ENCODE data around the gene KRTAP10-10.
"Not testable (repeated sequence)": the region's sequence is repeated elsewhere in the genome, so short reads cannot be mapped to it uniquely, and the experiment has no call there.

Gene KRTAP10-10

GRCh38 chr21:44627181-44627822 lies 9.9 kb upstream of the KRTAP10-10 start:
- DNase-seq = not testable (repeated sequence)

- DNase-seq = not testable (repeated sequence)
These were observed 9.3 kb upstream of the KRTAP10-10 start for GRCh38 chr21:44627831-44628233.

GRCh38 chr21:44628707-44629391 lies 8.3 kb upstream of the KRTAP10-10 start:
- DNase-seq = no peak

- no peak for DNase-seq
These were observed 6.7 kb upstream of the KRTAP10-10 start for GRCh38 chr21:44630440-44630839.

GRCh38 chr21:44632067-44632466 lies 5.1 kb upstream of the KRTAP10-10 start:
- DNase-seq = no peak

GRCh38 chr21:44636209-44637017 lies 743 bp upstream of the KRTAP10-10 start:
- DNase-seq = no peak

GRCh38 chr21:44637851-44638348 lies 744 bp downstream of the KRTAP10-10 start:
- not testable (repeated sequence) for DNase-seq

- DNase-seq = not testable (repeated sequence)
These were observed 1.6 kb downstream of the KRTAP10-10 start for GRCh38 chr21:44638506-44639330.

- no peak for DNase-seq
These were observed 2.1 kb downstream of the KRTAP10-10 start for GRCh38 chr21:44639331-44639655.

GRCh38 chr21:44640761-44641160 lies 3.6 kb downstream of the KRTAP10-10 start:
- no peak for DNase-seq

GRCh38 chr21:44643741-44644310 lies 6.7 kb downstream of the KRTAP10-10 start:
- DNase-seq = no peak

GRCh38 chr21:44644878-44645277 lies 7.7 kb downstream of the KRTAP10-10 start:
- no peak for DNase-seq

- DNase-seq = not testable (repeated sequence)
These were observed 9.4 kb downstream of the KRTAP10-10 start, which contains the start of gene KRTAP10-11 for GRCh38 chr21:44646366-44647221. Gene KRTAP10-11 (plus strand): TSS chr21:44646414. CDS start chr21:44646459, 45 bp downstream.

GRCh38 chr21:44647222-44647552 lies 10.0 kb downstream of the KRTAP10-10 start:
- no peak for DNase-seq

GRCh38 chr21:44648557-44649311 lies 11.6 kb downstream of the KRTAP10-10 start:
- DNase-seq = no peak

- DNase-seq = no peak
These were observed 12.5 kb downstream of the KRTAP10-10 start for GRCh38 chr21:44649521-44650100.

GRCh38 chr21:44650265-44650972 lies 13.3 kb downstream of the KRTAP10-10 start:
- DNase-seq = no peak

GRCh38 chr21:44650973-44651675 lies 14.0 kb downstream of the KRTAP10-10 start:
- no peak for DNase-seq

GRCh38 chr21:44653123-44653522 lies 16.0 kb downstream of the KRTAP10-10 start:
- no peak for DNase-seq

All from fibroblast of upper back skin (primary cell).